WTC11 (cell line): ENCODE measurements around the gene CLDN25.

Source experiments
- CREB1 ChIP-seq: sonication (generic); formaldehyde crosslinking; IDR thresholded peaks from 2 replicates; pipeline ENCODE4 v1.8.0; 2023; ENCODE audit warnings: mild to moderate bottlenecking, missing genetic modification reagents
- CREM ChIP-seq: sonication (generic); formaldehyde crosslinking; IDR thresholded peaks from 2 replicates; pipeline ENCODE4 v1.8.1; 2022; ENCODE audit warnings: mild to moderate bottlenecking, missing genetic modification reagents, moderate library complexity
- CTCF ChIP-seq: fragments of 200-600 bp; IDR thresholded peaks from 2 replicates; pipeline ENCODE4 v1.8.0; 2022; ENCODE audit warnings: antibody characterized with exemption
- JUN ChIP-seq: sonication (generic); formaldehyde crosslinking; IDR thresholded peaks from 2 replicates; pipeline ENCODE4 v1.8.0; 2023; ENCODE audit warnings: mild to moderate bottlenecking, missing genetic modification reagents
- MAX ChIP-seq: sonication (generic); formaldehyde crosslinking; IDR thresholded peaks from 2 replicates; pipeline ENCODE4 v1.8.0; 2022; ENCODE audit warnings: mild to moderate bottlenecking, missing genetic modification reagents
- SMAD3 ChIP-seq: sonication (generic); formaldehyde crosslinking; IDR thresholded peaks from 2 replicates; pipeline ENCODE4 v1.8.0; 2022; ENCODE audit warnings: missing genetic modification reagents, mild to moderate bottlenecking, borderline replicate concordance
- SP1 ChIP-seq: sonication (generic); formaldehyde crosslinking; conservative IDR thresholded peaks from 2 replicates; pipeline ENCODE4 v1.8.1; 2022; ENCODE audit warnings: missing genetic modification reagents
- ZBTB21 ChIP-seq: sonication (generic); formaldehyde crosslinking; IDR thresholded peaks from 2 replicates; pipeline ENCODE4 v1.8.1; 2023; ENCODE audit warnings: mild to moderate bottlenecking, missing genetic modification reagents, borderline replicate concordance
- ZNF138 ChIP-seq: sonication (generic); formaldehyde crosslinking; conservative IDR thresholded peaks from 2 replicates; pipeline ENCODE4 v1.8.1; 2022; ENCODE audit warnings: mild to moderate bottlenecking, moderate library complexity, missing genetic modification reagents
- TF ChIP-seq, protein P1 (sequence below): sonication (generic); formaldehyde crosslinking; IDR thresholded peaks from 2 replicates; pipeline ENCODE4 v1.8.1; 2022; ENCODE audit warnings: low read depth, mild to moderate bottlenecking, moderate library complexity, missing genetic modification reagents, borderline replicate concordance

GRCh38 chr11:113817626-113818025, 38.0 kb downstream of the CLDN25 start:
- TF ChIP-seq MAX (CRISPR knock-in tag) (no peak), SMAD3 (CRISPR knock-in tag) (no peak), CTCF (no peak), SP1 (CRISPR knock-in tag) (no peak), JUN (no peak), ZBTB21 (CRISPR knock-in tag) (no peak), CREB1 (CRISPR knock-in tag) (no peak), ZNF138 (CRISPR knock-in tag) (no peak), CREM (CRISPR knock-in tag) (no peak)
- TF ChIP-seq, protein P1, sequence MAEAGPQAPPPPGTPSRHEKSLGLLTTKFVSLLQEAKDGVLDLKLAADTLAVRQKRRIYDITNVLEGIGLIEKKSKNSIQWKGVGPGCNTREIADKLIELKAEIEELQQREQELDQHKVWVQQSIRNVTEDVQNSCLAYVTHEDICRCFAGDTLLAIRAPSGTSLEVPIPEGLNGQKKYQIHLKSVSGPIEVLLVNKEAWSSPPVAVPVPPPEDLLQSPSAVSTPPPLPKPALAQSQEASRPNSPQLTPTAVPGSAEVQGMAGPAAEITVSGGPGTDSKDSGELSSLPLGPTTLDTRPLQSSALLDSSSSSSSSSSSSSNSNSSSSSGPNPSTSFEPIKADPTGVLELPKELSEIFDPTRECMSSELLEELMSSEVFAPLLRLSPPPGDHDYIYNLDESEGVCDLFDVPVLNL: no peak
